Stimulated activated effector memory CD8-positive, alpha-beta T cell treated with anti-CD3 and anti-CD28 coated beads, Interleukin-12 subunit alpha, Interleukin-12 subunit beta, amount 100 ng/mL, for 72 hours (primary cell): ENCODE data around the gene LEKR1.
"Not testable (repeated sequence)": the region's sequence is repeated elsewhere in the genome, so short reads cannot be mapped to it uniquely, and the experiment has no call there.

Experiments
- ATAC-seq: fragments of 150-1000 bp; cut with Tn5 transposase; 2 replicates; pipeline ENCODE4 v1.10.0; 2021
- DNase-seq, 2 donors: peaks; one replicate each; pipeline ENCODE4 v3.0.0; 2021 to 2022; ENCODE audit warnings: low spot score in 2 of 2
- H3K27ac Mint-ChIP-seq: one replicate; pipeline ENCODE4 v1.8.0; 2022; ENCODE audit warnings: mild to moderate bottlenecking, mixed read lengths
- H3K36me3 Mint-ChIP-seq: one replicate; pipeline ENCODE4 v1.8.0; 2022; ENCODE audit warnings: mild to moderate bottlenecking, mixed read lengths
- H3K4me1 Mint-ChIP-seq: one replicate; pipeline ENCODE4 v1.8.0; 2022; ENCODE audit warnings: mixed read lengths
- H3K4me3 Mint-ChIP-seq: one replicate; pipeline ENCODE4 v1.8.0; 2022; ENCODE audit warnings: mild to moderate bottlenecking, mixed read lengths
- H3K9me3 Mint-ChIP-seq: one replicate; pipeline ENCODE4 v1.8.0; 2022; ENCODE audit warnings: mixed read lengths

Gene LEKR1

GRCh38 chr3:156840826-156841689 is 14.9 kb downstream of the LEKR1 start:
- H3K9me3 Mint-ChIP-seq = no peaks in the 10 kb centered on the region
- no peak for ATAC-seq
- no peak overlapping the region for H3K27ac Mint-ChIP-seq
- no peaks in the 10 kb centered on the region for H3K36me3 Mint-ChIP-seq
- DNase-seq = no peak
- no peaks in the 10 kb centered on the region for H3K4me1 Mint-ChIP-seq
- no peak overlapping the region for H3K4me3 Mint-ChIP-seq

- H3K4me1 Mint-ChIP-seq = no peaks in the 10 kb centered on the region
- no peak overlapping the region for H3K27ac Mint-ChIP-seq
- H3K36me3 Mint-ChIP-seq = no peaks in the 10 kb centered on the region
- ATAC-seq (no peak), DNase-seq (no peak)
- no peaks in the 10 kb centered on the region for H3K9me3 Mint-ChIP-seq
- no peak overlapping the region for H3K4me3 Mint-ChIP-seq
Measured at GRCh38 chr3:156843071-156843808, 17.1 kb downstream of the LEKR1 start.

- H3K4me1 Mint-ChIP-seq = no peaks in the 10 kb centered on the region
- no peak overlapping the region for H3K27ac Mint-ChIP-seq
- H3K9me3 Mint-ChIP-seq = no peaks in the 10 kb centered on the region
- no peak overlapping the region for H3K4me3 Mint-ChIP-seq
- no peaks in the 10 kb centered on the region for H3K36me3 Mint-ChIP-seq
- ATAC-seq (no peak), DNase-seq (no peak)
Measured at GRCh38 chr3:156847752-156848448, 21.7 kb downstream of the LEKR1 start.

- H3K27ac Mint-ChIP-seq = no peak overlapping the region
- no peaks in the 10 kb centered on the region for H3K9me3 Mint-ChIP-seq
- no peak for ATAC-seq
- H3K4me1 Mint-ChIP-seq = no peaks in the 10 kb centered on the region
- DNase-seq = no peak
- H3K36me3 Mint-ChIP-seq = no peaks in the 10 kb centered on the region
- H3K4me3 Mint-ChIP-seq = no peak overlapping the region
Measured at GRCh38 chr3:156859578-156859977, 33.4 kb downstream of the LEKR1 start.

- H3K27ac Mint-ChIP-seq = no peak overlapping the region
- ATAC-seq (no peak), DNase-seq (no peak)
- H3K36me3 Mint-ChIP-seq = no peaks in the 10 kb centered on the region
- no peaks in the 10 kb centered on the region for H3K9me3 Mint-ChIP-seq
- no peak overlapping the region for H3K4me3 Mint-ChIP-seq
- H3K4me1 Mint-ChIP-seq = no peaks in the 10 kb centered on the region
Measured at GRCh38 chr3:156860873-156861272, 34.7 kb downstream of the LEKR1 start.

GRCh38 chr3:156862338-156862737 is 36.2 kb downstream of the LEKR1 start:
- Mint-ChIP-seq H3K9me3 (no peaks in the 10 kb centered on the region), H3K36me3 (no peaks in the 10 kb centered on the region), H3K27ac (no peak overlapping the region), H3K4me1 (no peaks in the 10 kb centered on the region), H3K4me3 (no peak overlapping the region)
- ATAC-seq (no peak), DNase-seq (no peak)

GRCh38 chr3:156865732-156866131 is 39.6 kb downstream of the LEKR1 start:
- ATAC-seq = no peak
- H3K4me3 Mint-ChIP-seq = no peak overlapping the region
- H3K4me1 Mint-ChIP-seq = peaks cover 5% of the 10 kb centered on the region
- H3K9me3 Mint-ChIP-seq = no peaks in the 10 kb centered on the region
- H3K27ac Mint-ChIP-seq = no peak overlapping the region
- no peak for DNase-seq
- H3K36me3 Mint-ChIP-seq = no peaks in the 10 kb centered on the region

GRCh38 chr3:156867174-156867573 is 41.0 kb downstream of the LEKR1 start:
- peaks cover 5% of the 10 kb centered on the region for H3K4me1 Mint-ChIP-seq
- peaks cover 6% of the 10 kb centered on the region for H3K9me3 Mint-ChIP-seq
- no peaks in the 10 kb centered on the region for H3K36me3 Mint-ChIP-seq
- no peak for DNase-seq
- no peak overlapping the region for H3K27ac Mint-ChIP-seq
- no peak overlapping the region for H3K4me3 Mint-ChIP-seq
- ATAC-seq = peak; percentile 83

GRCh38 chr3:156867920-156868319 is 41.8 kb downstream of the LEKR1 start:
- H3K4me1 Mint-ChIP-seq = peaks cover 5% of the 10 kb centered on the region
- DNase-seq = no peak
- peaks cover 9% of the 10 kb centered on the region for H3K9me3 Mint-ChIP-seq
- H3K27ac Mint-ChIP-seq = no peak overlapping the region
- H3K4me3 Mint-ChIP-seq = no peak overlapping the region
- H3K36me3 Mint-ChIP-seq = no peaks in the 10 kb centered on the region
- no peak for ATAC-seq

- no peak overlapping the region for H3K4me3 Mint-ChIP-seq
- H3K36me3 Mint-ChIP-seq = no peaks in the 10 kb centered on the region
- DNase-seq = no peak
- H3K4me1 Mint-ChIP-seq = peaks cover under 1% of the 10 kb centered on the region
- ATAC-seq = no peak
- H3K9me3 Mint-ChIP-seq = peaks cover 27% of the 10 kb centered on the region
- no peak overlapping the region for H3K27ac Mint-ChIP-seq
Measured at GRCh38 chr3:156873906-156874305, 47.8 kb downstream of the LEKR1 start.

GRCh38 chr3:156879491-156879890 is 53.3 kb downstream of the LEKR1 start:
- not testable (repeated sequence) for DNase-seq, H3K27ac Mint-ChIP-seq, H3K36me3 Mint-ChIP-seq, H3K4me1 Mint-ChIP-seq, H3K4me3 Mint-ChIP-seq, ATAC-seq
- peaks cover 21% of the 10 kb centered on the region for H3K9me3 Mint-ChIP-seq

GRCh38 chr3:156885761-156886160 is 59.6 kb downstream of the LEKR1 start:
- Mint-ChIP-seq H3K27ac (no peak overlapping the region), H3K9me3 (peaks cover 9% of the 10 kb centered on the region), H3K4me1 (no peaks in the 10 kb centered on the region), H3K4me3 (no peak overlapping the region), H3K36me3 (no peaks in the 10 kb centered on the region)
- ATAC-seq (no peak), DNase-seq (no peak)

GRCh38 chr3:156888176-156888575 is 62.0 kb downstream of the LEKR1 start:
- Mint-ChIP-seq H3K4me1 (no peaks in the 10 kb centered on the region), H3K4me3 (no peak overlapping the region), H3K27ac (no peak overlapping the region), H3K36me3 (no peaks in the 10 kb centered on the region), H3K9me3 (peaks cover 7% of the 10 kb centered on the region)
- ATAC-seq = no peak
- no peak for DNase-seq

GRCh38 chr3:156888576-156888975 is 62.4 kb downstream of the LEKR1 start:
- DNase-seq (no peak), ATAC-seq (no peak)
- Mint-ChIP-seq H3K36me3 (no peaks in the 10 kb centered on the region), H3K4me1 (no peaks in the 10 kb centered on the region), H3K27ac (no peak overlapping the region), H3K9me3 (peaks cover 5% of the 10 kb centered on the region), H3K4me3 (no peak overlapping the region)

- peak; percentile 44 for ATAC-seq
- Mint-ChIP-seq H3K4me3 (no peak overlapping the region), H3K36me3 (no peaks in the 10 kb centered on the region), H3K27ac (no peak overlapping the region), H3K4me1 (no peaks in the 10 kb centered on the region), H3K9me3 (peaks cover 6% of the 10 kb centered on the region)
- no peak for DNase-seq
Measured at GRCh38 chr3:156892701-156893100, 66.5 kb downstream of the LEKR1 start.
